A673 (cell line): ENCODE data around the gene DMD. TPM values are rescaled to one million over a fixed set of nuclear protein-coding genes. Genes with fewer than 3 reads are reported as not detected.

Experiments
- BruUV-seq: library from RNA; stranded (reverse); fragments of 400-500 nt; replicated peaks from 2 replicates; lab custom pipeline; 2021; lab: Mats Ljungman, UMichigan
- CTCF ChIA-PET: fragments of 300-600 bp; sonication (Branson Sonifier 250); formaldehyde crosslinking; loops from one replicate; lab custom pipeline; 2022; ENCODE audit warnings: antibody characterized with exemption; lab: Charles Lee
- POLR2A ChIA-PET: fragments of 300-600 bp; sonication (Branson Sonifier 250); formaldehyde crosslinking; loops from one replicate; lab custom pipeline; 2022; ENCODE audit warnings: antibody characterized with exemption; ENCODE audit not compliant: low non-redundant PET; lab: Charles Lee
- DNase-seq: peaks from one replicate; pipeline ENCODE4 v3.0.0-alpha.2; 2015; ENCODE audit warnings: low spot score
- H3K27ac ChIP-seq: fragments of 200-600 bp; sonication (generic); 2 replicates; pipeline ENCODE4 v1.5.1; 2016; ENCODE audit warnings: mixed run types, low read depth, mild to moderate bottlenecking, mixed read lengths, antibody characterized with exemption, low read length; ENCODE audit not compliant: poor library complexity, severe bottlenecking
- H3K27me3 ChIP-seq: fragments of 200-600 bp; sonication (generic); replicated peaks from 2 replicates; pipeline ENCODE4 v1.6.1; 2017; ENCODE audit warnings: mixed run types, low read depth, mild to moderate bottlenecking, mixed read lengths, antibody characterized with exemption, low read length; ENCODE audit not compliant: insufficient read depth, poor library complexity
- H3K36me3 ChIP-seq: fragments of 200-600 bp; sonication (generic); 2 replicates; pipeline ENCODE4 v1.6.1; 2016; ENCODE audit warnings: mixed run types, mild to moderate bottlenecking, mixed read lengths, antibody characterized with exemption, low read length; ENCODE audit not compliant: insufficient read depth, poor library complexity, severe bottlenecking
- H3K4me1 ChIP-seq: fragments of 200-600 bp; sonication (generic); 2 replicates; pipeline ENCODE4 v1.6.1; 2017; ENCODE audit warnings: mixed run types, mild to moderate bottlenecking, mixed read lengths, antibody characterized with exemption, low read length; ENCODE audit not compliant: insufficient read depth, poor library complexity, severe bottlenecking
- H3K4me3 ChIP-seq: fragments of 200-600 bp; sonication (generic); 2 replicates; pipeline ENCODE4 v1.5.1; 2016; ENCODE audit warnings: low read depth, mixed run types, mild to moderate bottlenecking, mixed read lengths, low read length; ENCODE audit not compliant: poor library complexity, severe bottlenecking
- H3K9me3 ChIP-seq: fragments of 200-600 bp; sonication (generic); 2 replicates; pipeline ENCODE4 v1.6.1; 2016; ENCODE audit warnings: mixed run types, low read depth, mild to moderate bottlenecking, mixed read lengths, antibody characterized with exemption, low read length; ENCODE audit not compliant: poor library complexity, severe bottlenecking
- CTCF ChIP-seq: fragments of 300-800, 200-600 bp; sonication (generic); conservative IDR thresholded peaks from 2 replicates; pipeline ENCODE4 v1.5.1; 2017; ENCODE audit warnings: low read depth, mild to moderate bottlenecking, antibody characterized with exemption, low read length, moderate library complexity, mixed read lengths
- EZH2 ChIP-seq: fragments of 200-600 bp; sonication (generic); IDR thresholded peaks from 2 replicates; pipeline ENCODE4 v1.6.1; 2017; ENCODE audit warnings: borderline replicate concordance, low read depth, mild to moderate bottlenecking, mixed read lengths, antibody characterized with exemption, low read length; ENCODE audit not compliant: poor library complexity, severe bottlenecking
- intact Hi-C: fragments of 100-400 bp; cut with micrococcal nuclease; formaldehyde crosslinking; loops from one replicate; pipeline ENCODE4 v1.10.0; 2022; ENCODE audit not compliant: unreplicated experiment
- total RNA-seq: library from RNA; stranded (reverse); gene quantifications from 2 replicates; pipeline ENCODE4 v1.2.3, GENCODE V29; 2021

The DMD gene
- total RNA-seq, 1 experiment from 2014 or later = 5.4 TPM

GRCh38 chrX:31212856-31213748 is 1998.2 kb downstream of the DMD start:
- no peak for TF ChIP-seq CTCF
- Histone ChIP-seq H3K9me3 (no peaks in the 10 kb centered on the region), H3K27me3 (no peaks in the 10 kb centered on the region), H3K4me1 (no peaks in the 10 kb centered on the region), H3K36me3 (no peaks in the 10 kb centered on the region), H3K27ac (no peak overlapping the region), H3K4me3 (no peak overlapping the region)
- DNase-seq = no peak
- intact Hi-C loops = loop anchor here (5.0 kb wide), 2 partner anchors 176 to 444 kb away; no protein-coding TSS in a partner anchor
- ChIA-PET POLR2A (no interaction called here), CTCF (interaction anchor here (0.5 to 0.6 kb wide), 2 partner anchors 8 to 210 kb away, joined by 3 read pairs; no protein-coding TSS in a partner anchor)
- BruUV-seq = no TSS peak

- H3K4me3 ChIP-seq = no peak overlapping the region
- no peaks in the 10 kb centered on the region for H3K27me3 ChIP-seq
- peak; percentile 33 for DNase-seq
- H3K4me1 ChIP-seq = no peaks in the 10 kb centered on the region
- intact Hi-C loops = no loop called here
- no TSS peak for BruUV-seq
- H3K9me3 ChIP-seq = no peaks in the 10 kb centered on the region
- TF ChIP-seq CTCF (no peak), EZH2 (no peak)
- H3K27ac ChIP-seq = no peak overlapping the region
- no peaks in the 10 kb centered on the region for H3K36me3 ChIP-seq
- POLR2A ChIA-PET = no interaction called here
- CTCF ChIA-PET = no interaction called here
Measured at GRCh38 chrX:31209005-31209628, 2002.2 kb downstream of the DMD start.

- intact Hi-C loops = no loop called here
- CTCF ChIA-PET = no interaction called here
- no peak overlapping the region for H3K4me3 ChIP-seq
- H3K9me3 ChIP-seq = no peaks in the 10 kb centered on the region
- no peak overlapping the region for H3K27ac ChIP-seq
- H3K4me1 ChIP-seq = no peaks in the 10 kb centered on the region
- POLR2A ChIA-PET = no interaction called here
- H3K36me3 ChIP-seq = no peaks in the 10 kb centered on the region
- no peaks in the 10 kb centered on the region for H3K27me3 ChIP-seq
- BruUV-seq = no TSS peak
- DNase-seq = no peak
- TF ChIP-seq EZH2 (no peak), CTCF (no peak)
Measured at GRCh38 chrX:31201503-31201902, 2009.8 kb downstream of the DMD start.
